Gastrocnemius medialis (tissue), 4 donors: ENCODE results near the gene CTIF.

Experiments used
- CTCF ChIP-seq, 5 experiments: fragments of 450-650 bp in 3 of 5; fragments of 200-600 bp in 2 of 5; sonication (generic) in 2 of 5; IDR thresholded peaks in 4 of 5; conservative IDR thresholded peaks in 1 of 5; 1 replicate in 4 of 5; 2 replicates in 1 of 5; pipeline ENCODE4 v1.5.1; 2016 to 2019; ENCODE audit warnings: antibody characterized with exemption in 5 of 5, mild to moderate bottlenecking in 3 of 5, moderate library complexity in 3 of 5
- POLR2A ChIP-seq, 2 donors: fragments of 450-650 bp; IDR thresholded peaks; one replicate each; pipeline ENCODE4 v1.6.1; 2017; ENCODE audit warnings: antibody characterized with exemption in 2 of 2, mild to moderate bottlenecking in 2 of 2, moderate library complexity in 2 of 2

DNA sequence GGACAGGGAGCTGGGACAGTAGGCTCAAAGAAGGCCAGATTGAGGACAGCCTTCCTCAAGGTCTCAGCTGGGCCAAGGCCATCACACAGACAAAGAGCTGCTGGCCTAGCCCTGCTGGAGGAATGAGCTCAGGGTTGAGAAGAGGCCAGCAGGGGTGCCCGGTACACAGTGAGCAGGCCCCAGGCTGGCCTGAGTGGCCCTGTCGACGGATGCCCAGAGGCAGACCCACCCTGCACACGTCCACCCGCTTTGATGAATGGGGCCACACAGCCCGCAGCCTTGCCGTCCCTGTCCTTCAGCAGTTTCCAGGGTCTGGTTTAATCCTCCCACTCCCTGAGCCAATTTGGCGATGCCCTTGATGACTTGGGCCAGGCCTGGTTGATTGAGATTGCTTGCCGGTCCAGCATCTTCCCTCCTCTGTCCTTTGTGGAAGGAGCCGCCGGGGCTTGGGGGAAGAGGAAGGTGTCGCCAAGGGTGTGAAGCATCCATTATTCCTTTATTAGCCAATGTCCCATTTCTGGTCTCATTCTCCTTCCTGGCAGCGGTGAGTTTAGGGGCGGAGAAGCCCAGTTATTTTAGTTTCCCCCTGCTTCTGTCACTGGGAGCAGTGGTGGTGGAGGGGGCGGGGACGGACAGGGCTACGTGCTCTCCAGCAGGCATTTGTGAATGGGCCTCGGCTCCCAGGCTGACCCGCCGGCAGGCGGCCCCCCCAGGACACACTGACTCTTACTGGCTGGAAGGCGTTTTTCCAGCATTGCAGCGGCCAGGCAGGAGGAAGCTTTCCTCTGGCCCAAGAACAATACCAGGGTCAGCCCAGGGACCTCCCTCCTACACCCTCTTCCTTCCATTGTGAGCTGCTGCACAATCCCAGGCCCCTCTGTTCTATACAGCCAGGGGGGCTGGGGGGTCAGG, 141.8 kb downstream of the CTIF start:
- TF ChIP-seq CTCF (IDR thresholded peaks at IDR 0.05 in 4 of 5, conservative IDR thresholded peaks at IDR 0.05 in 1 of 5) (no peak), POLR2A (IDR thresholded peaks at IDR 0.05) (no peak)
